Activated gamma-delta T cell treated with Interleukin-2 at 50 U/mL for 16 hours (primary cell): ENCODE results near the gene COQ8A.

Experiments
- DNase-seq: peaks from one replicate; pipeline ENCODE4 v3.0.0-alpha.2; 2020

COQ8A gene

GRCh38 chr1:227033880-227034279 is 93.8 kb downstream of the COQ8A start:
- DNase-seq = no peak

DNA sequence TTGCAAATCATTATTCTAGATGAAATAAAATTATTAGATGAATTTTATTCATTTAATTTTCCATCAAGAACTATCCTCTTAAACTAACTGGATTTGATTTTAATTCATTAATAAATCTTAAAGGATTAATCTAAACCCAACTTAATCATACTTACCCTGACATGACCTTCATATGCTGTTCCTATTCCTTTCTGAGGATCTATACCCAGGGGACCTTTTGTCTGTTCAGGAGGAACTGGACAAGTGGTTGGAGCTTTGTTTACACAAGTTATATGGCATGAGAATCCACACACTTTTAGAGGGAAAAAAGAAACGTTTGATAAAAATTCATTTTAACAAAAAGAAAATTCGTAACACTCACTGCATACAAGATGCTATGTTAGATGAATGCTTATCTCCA is 95.2 kb downstream of the COQ8A start:
- DNase-seq = no peak

GRCh38 chr1:227037121-227037520 is 97.0 kb downstream of the COQ8A start:
- DNase-seq = no peak
